H1 (cell line): Measurements from ENCODE around the gene CISTR. TPM values are rescaled to one million over a fixed set of nuclear protein-coding genes. Genes with fewer than 3 reads are reported as not detected.

ENCODE experiments used
- CTCF ChIA-PET: fragments of 300-600 bp; sonication (Branson Sonifier 250); formaldehyde crosslinking; loops from one replicate; lab custom pipeline; 2021; ENCODE audit not compliant: partially characterized antibody; lab: Charles Lee
- POLR2A ChIA-PET: fragments of 300-600 bp; sonication (Branson Sonifier 250); formaldehyde crosslinking; loops from one replicate; lab custom pipeline; 2021; ENCODE audit warnings: inconsistent platforms; ENCODE audit not compliant: partially characterized antibody; lab: Charles Lee
- DNase-seq, 2 experiments: peaks; one replicate each; pipeline versions ENCODE4 v3.0.0 to v3.0.0-alpha.2; 2010 to 2022; ENCODE audit warnings: low spot score in 2 of 2, low read depth in 1 of 2, mixed read lengths in 1 of 2
- FAIRE-seq: peaks from 2 replicates; lab custom pipeline; 2011; peaks lifted over from hg19 to GRCh38; lab: Jason Lieb, UNC
- H2AFZ ChIP-seq: 2 replicates; pipeline ENCODE4 v1.8.1; 2012; ENCODE audit warnings: low read length, inconsistent platforms
- H2AK5ac ChIP-seq: 2 replicates; pipeline ENCODE4 v1.6.1; 2013; ENCODE audit warnings: low read depth, low read length
- H2BK120ac ChIP-seq: replicated peaks from 2 replicates; pipeline ENCODE3; 2013; ENCODE audit warnings: low read depth, low read length, inconsistent platforms
- H2BK12ac ChIP-seq: 2 replicates; pipeline ENCODE4 v1.6.1; 2013; ENCODE audit warnings: low read depth, low read length
- H2BK15ac ChIP-seq: 2 replicates; pipeline ENCODE4 v1.6.1; 2013; ENCODE audit warnings: low read length
- H2BK20ac ChIP-seq: 2 replicates; pipeline ENCODE4 v1.6.1; 2013; ENCODE audit warnings: low read length
- H2BK5ac ChIP-seq: 2 replicates; pipeline ENCODE4 v1.6.1; 2013; ENCODE audit warnings: low read depth, low read length
- H3K14ac ChIP-seq: 2 replicates; pipeline ENCODE4 v1.6.1; 2013; ENCODE audit warnings: inconsistent platforms; ENCODE audit not compliant: insufficient read length
- H3K18ac ChIP-seq: 2 replicates; pipeline ENCODE4 v1.6.1; 2013; ENCODE audit warnings: low read length; ENCODE audit errors: extremely low read depth
- H3K23ac ChIP-seq: 2 replicates; pipeline ENCODE4 v1.6.1; 2013; ENCODE audit warnings: inconsistent platforms; ENCODE audit not compliant: insufficient read length
- H3K23me2 ChIP-seq: 2 replicates; pipeline ENCODE4 v1.6.1; 2013; ENCODE audit warnings: low read depth, low read length
- H3K27ac ChIP-seq: 2 replicates; pipeline ENCODE4 v1.6.1; 2011; ENCODE audit warnings: low read depth, low read length, inconsistent platforms
- H3K27me3 ChIP-seq, 4 experiments: replicated peaks in 1 of 4; 1 replicate in 1 of 4; 2 replicates in 3 of 4; pipeline versions ENCODE4 v1.6.1 to v1.8.1; 2011 to 2013; ENCODE audit warnings: low read length in 3 of 4, mild to moderate bottlenecking in 3 of 4, inconsistent platforms in 2 of 4, mixed read lengths in 2 of 4, moderate library complexity in 1 of 4; ENCODE audit not compliant: control insufficient read depth in 3 of 4, insufficient read depth in 3 of 4; ENCODE audit errors: extremely low read depth in 1 of 4
- H3K36me3 ChIP-seq, 4 experiments: 2 replicates each; pipeline versions ENCODE4 v1.6.1 to v1.8.1; 2011 to 2013; ENCODE audit warnings: mild to moderate bottlenecking in 4 of 4, low read length in 3 of 4, moderate library complexity in 2 of 4, control low read depth in 1 of 4, inconsistent platforms in 1 of 4; ENCODE audit not compliant: insufficient read depth in 4 of 4, control insufficient read depth in 2 of 4
- H3K4ac ChIP-seq: replicated peaks from 2 replicates; pipeline ENCODE3; 2013; ENCODE audit warnings: low read length, low read depth, mixed read lengths, inconsistent platforms; ENCODE audit not compliant: insufficient read length
- H3K4me1 ChIP-seq, 4 experiments: replicated peaks in 1 of 4; 1 replicate in 1 of 4; 2 replicates in 3 of 4; pipeline versions ENCODE4 v1.6.1 to v1.8.1; 2011 to 2013; ENCODE audit warnings: low read length in 3 of 4, inconsistent platforms in 2 of 4, mixed read lengths in 1 of 4; ENCODE audit not compliant: insufficient read depth in 4 of 4, control insufficient read depth in 3 of 4
- H3K4me2 ChIP-seq, 2 experiments: 2 replicates each; pipeline versions ENCODE4 v1.6.1 to v1.8.1; 2011 to 2013; ENCODE audit warnings: low read depth in 2 of 2, low read length in 2 of 2, control low read depth in 1 of 2, inconsistent platforms in 1 of 2, mild to moderate bottlenecking in 1 of 2; ENCODE audit not compliant: insufficient read depth in 1 of 2
- H3K4me3 ChIP-seq, 4 experiments: fragments of 200-600, 300-600 bp in 1 of 4; sonication (generic), shearing (Covaris generic), sonication (Bioruptor Twin) in 1 of 4; 2 replicates each; pipeline versions ENCODE4 v1.5.1 to v1.8.1; 2011 to 2016; ENCODE audit warnings: low read length in 4 of 4, low read depth in 3 of 4, control low read depth in 2 of 4, inconsistent platforms in 2 of 4, mild to moderate bottlenecking in 2 of 4, mixed read lengths in 1 of 4, moderate library complexity in 1 of 4; ENCODE audit not compliant: insufficient read depth in 2 of 4; ENCODE audit errors: extremely low read depth in 1 of 4
- H3K56ac ChIP-seq: replicated peaks from 2 replicates; pipeline ENCODE3; 2013; ENCODE audit warnings: low read depth, mild to moderate bottlenecking, mixed read lengths, low read length, inconsistent platforms; ENCODE audit not compliant: insufficient read length
- H3K79me1 ChIP-seq: 2 replicates; pipeline ENCODE4 v1.6.1; 2013; ENCODE audit warnings: low read depth, low read length, control low read depth
- H3K79me2 ChIP-seq, 2 experiments: 2 replicates each; pipeline versions ENCODE4 v1.6.1 to v1.8.1; 2012 to 2013; ENCODE audit warnings: low read length in 2 of 2, mild to moderate bottlenecking in 2 of 2, inconsistent platforms in 1 of 2; ENCODE audit not compliant: insufficient read depth in 2 of 2, control insufficient read depth in 1 of 2
- H3K9ac ChIP-seq, 4 experiments: replicated peaks in 1 of 4; 1 replicate in 1 of 4; 2 replicates in 3 of 4; pipeline versions ENCODE4 v1.6.1 to v1.8.1; 2011 to 2013; ENCODE audit warnings: low read depth in 3 of 4, low read length in 3 of 4, control low read depth in 2 of 4, mild to moderate bottlenecking in 2 of 4, moderate library complexity in 2 of 4, inconsistent platforms in 1 of 4; ENCODE audit errors: extremely low read depth in 1 of 4
- H3K9me3 ChIP-seq, 2 experiments: 2 replicates each; pipeline versions ENCODE4 v1.6.1 to v1.8.1; 2012 to 2013; ENCODE audit warnings: mild to moderate bottlenecking in 2 of 2, moderate library complexity in 2 of 2, control low read depth in 1 of 2, inconsistent platforms in 1 of 2, low read depth in 1 of 2, low read length in 1 of 2, mixed read lengths in 1 of 2; ENCODE audit not compliant: insufficient read depth in 2 of 2
- H4K20me1 ChIP-seq, 2 experiments: replicated peaks in 1 of 2; 2 replicates each; pipeline versions ENCODE3 to v1.8.1; 2011 to 2013; ENCODE audit warnings: inconsistent platforms in 2 of 2, low read length in 2 of 2, mild to moderate bottlenecking in 1 of 2; ENCODE audit not compliant: insufficient read depth in 2 of 2, control insufficient read depth in 1 of 2
- H4K5ac ChIP-seq: 2 replicates; pipeline ENCODE4 v1.6.1; 2013; ENCODE audit warnings: low read length, low read depth, mixed read lengths, inconsistent platforms; ENCODE audit not compliant: insufficient read length
- H4K8ac ChIP-seq: 2 replicates; pipeline ENCODE4 v1.8.0; 2013; ENCODE audit warnings: mild to moderate bottlenecking, moderate library complexity, low read length, inconsistent platforms; ENCODE audit not compliant: insufficient read depth; ENCODE audit errors: extremely low read depth
- H4K91ac ChIP-seq: replicated peaks from 2 replicates; pipeline ENCODE3; 2013; ENCODE audit warnings: low read length, mixed read lengths, inconsistent platforms; ENCODE audit not compliant: insufficient read length
- CTCF ChIP-seq, 3 experiments: IDR thresholded peaks; 1 replicate in 2 of 3; 2 replicates in 1 of 3; pipeline versions ENCODE4 v1.5.1 to v1.6.1; 2011; ENCODE audit warnings: low read length in 3 of 3, mild to moderate bottlenecking in 3 of 3, inconsistent platforms in 2 of 3, low read depth in 1 of 3, moderate library complexity in 1 of 3; ENCODE audit not compliant: insufficient read depth in 1 of 3; ENCODE audit errors: control extremely low read depth in 1 of 3
- EGR1 ChIP-seq: IDR thresholded peaks from 2 replicates; pipeline ENCODE4 v1.6.1; 2011; ENCODE audit warnings: low read depth, low read length, borderline replicate concordance
- RAD21 ChIP-seq, 2 experiments: IDR thresholded peaks in 1 of 2; conservative IDR thresholded peaks in 1 of 2; 2 replicates each; pipeline ENCODE4 v1.6.1; 2011; ENCODE audit warnings: low read depth in 2 of 2, low read length in 2 of 2, improper control_type of control experiment in 1 of 2, inconsistent platforms in 1 of 2, mild to moderate bottlenecking in 1 of 2, moderate library complexity in 1 of 2
- WGBS, 2 experiments: shearing (Covaris generic) in 1 of 2; methylation state at CpG; one replicate each; pipeline versions ENCODE4 v1.1.6 to v1.1.7; 2013 to 2015; ENCODE audit warnings: low lambda C conversion rate in 2 of 2, mixed read lengths in 2 of 2, inconsistent platforms in 1 of 2, low coverage in 1 of 2, missing lambda C conversion rate in 1 of 2; ENCODE audit not compliant: insufficient replicate concordance in 2 of 2, insufficient coverage in 1 of 2, insufficient read length in 1 of 2; ENCODE audit errors: extremely low coverage in 1 of 2, missing lambda C conversion rate in 1 of 2; 5-methylcytosine and 5-hydroxymethylcytosine counted together
- polyA plus RNA-seq, 7 experiments: library from polyadenylated mRNA; depleted of rRNA in 3 of 7; stranded (reverse) in 5 of 7; unstranded in 2 of 7; fragments of >200 nt in 5 of 7; fragments of 200-250 nt in 2 of 7; gene quantifications; 1 replicate in 5 of 7; 2 replicates in 1 of 7; 4 replicates in 1 of 7; pipeline versions ENCODE4 v1.2.1 to v1.2.3, GENCODE V29; 2011 to 2013; ENCODE audit warnings: missing spikeins in 2 of 7, mixed read lengths in 2 of 7
- total RNA-seq: library from RNA; stranded (reverse); fragmentation: NEBNext Ultra II Directional; extraction: Animal tissue kit (Norgen Biotek cat#: 25700); gene quantifications from 2 replicates; pipeline ENCODE4 v1.2.1, GENCODE V29; 2021

CISTR gene
- total and polyA plus RNA-seq, 2 of the 8 experiments (the other 6 are each of a cell fraction or from before 2014, with no cell fraction given) = not detected

GRCh38 chr12:53755451-53755891, 3.7 kb upstream of the CISTR start:
- 47% methylated on average over 4 of the region's 4 CpGs; no CpG with 5 or more reads in 1 of the 2 experiments for WGBS, 2 experiments
- no peaks in the 10 kb centered on the region for H3K9me3 ChIP-seq
- peak overlapping the region; percentile 16; the same call in 1 of the 2 replicates for H3K18ac ChIP-seq
- FAIRE-seq (no peak), DNase-seq (peak in 1 of 2 experiments; percentile 57)
- no peak overlapping the region for H2BK120ac ChIP-seq
- peaks cover 0 to 1% of the 10 kb centered on the region in 2 experiments for H4K20me1 ChIP-seq
- H2BK15ac ChIP-seq = no peak overlapping the region
- ChIA-PET CTCF (interaction anchor here (0.6 to 7.5 kb wide), 26 partner anchors 11 to 452 kb away, joined by 3 to 152 read pairs (median 4); partner anchors contain the start of gene HOXC12), POLR2A (interaction anchor here (0.7 to 1.3 kb wide), 2 partner anchors 79 to 185 kb away, joined by 3 read pairs; partner anchors contain the start of gene ATP5MC2)
- H3K79me2 ChIP-seq = no peaks in the 10 kb centered on the region
- H3K14ac ChIP-seq = no peak overlapping the region
- peak overlapping the region in 1 of 2 experiments; percentile 39; a peak in 1 of 4 replicates for H3K4me2 ChIP-seq
- no peak overlapping the region for H2BK12ac ChIP-seq
- H2BK5ac ChIP-seq = no peak overlapping the region
- H3K4me3 ChIP-seq = 0 out of 8 replicates have a peak overlapping the region, but pooled peaks of 1 of the 4 experiments have one; percentile 12
- no peak overlapping the region for H2AK5ac ChIP-seq
- peaks cover 34 to 54% (median 49%) of the 10 kb centered on the region in 4 experiments for H3K27me3 ChIP-seq
- peaks cover 16% of the 10 kb centered on the region; the same call in 1 of the 2 replicates for H3K23me2 ChIP-seq
- H4K8ac ChIP-seq = no peak overlapping the region
- H2AFZ ChIP-seq = no peak overlapping the region
- H3K56ac ChIP-seq = no peak overlapping the region
- H4K91ac ChIP-seq = no peak overlapping the region
- H3K9ac ChIP-seq = no peak overlapping the region
- TF ChIP-seq CTCF (IDR thresholded peaks at IDR 0.05; ENCODE audit: control extremely low read depth in 1 of 3, insufficient read depth in 1 of 3, low read depth in 1 of 3, low read length in 3 of 3) = peak; percentile 54 to 72 (median 67)
- TF ChIP-seq RAD21 (IDR thresholded peaks at IDR 0.05 in 1 of 2, conservative IDR thresholded peaks at IDR 0.05 in 1 of 2; ENCODE audit: low read depth in 2 of 2, low read length in 2 of 2) = peak in 1 of 2 experiments; percentile 25; a peak in 1 of 4 replicates
- no peak for TF ChIP-seq EGR1
- no peaks in the 10 kb centered on the region for H3K79me1 ChIP-seq
- no peak overlapping the region for H3K23ac ChIP-seq
- no peaks in the 10 kb centered on the region for H3K36me3 ChIP-seq
- 0 out of 2 replicates have a peak overlapping the region, but pooled peaks have one; percentile 64 for H2BK20ac ChIP-seq
- H3K27ac ChIP-seq = no peak overlapping the region
- H4K5ac ChIP-seq = no peak overlapping the region
- H3K4me1 ChIP-seq = peaks cover 3 to 26% (median 12%) of the 10 kb centered on the region in 4 experiments
- H3K4ac ChIP-seq = no peak overlapping the region
